Fibroblast of the aortic adventitia (primary cell): ENCODE data around the gene TEF. TPM values are rescaled to one million over a fixed set of nuclear protein-coding genes. Genes with fewer than 3 reads are reported as not detected.

Experiments used
- DNase-seq: peaks from one replicate; pipeline ENCODE4 v3.0.0-alpha.2; 2010; ENCODE audit warnings: low read depth
- H3K4me3 ChIP-seq: 2 replicates; pipeline ENCODE4 v1.5.1; 2011; ENCODE audit warnings: low read depth, mild to moderate bottlenecking, control low read depth, low read length, moderate library complexity
- total RNA-seq: library from RNA; depleted of rRNA; stranded (reverse); fragments of >200 nt; gene quantifications from 2 replicates; pipeline ENCODE4 v1.2.3, GENCODE V29; 2012; ENCODE audit warnings: low replicate concordance
- TF ChIP-seq, protein P1 (sequence below): IDR thresholded peaks from 2 replicates; pipeline ENCODE4 v1.5.1; 2011; ENCODE audit warnings: mild to moderate bottlenecking, low read length, control low read depth, inconsistent platforms; ENCODE audit not compliant: insufficient read depth

TEF gene
- total RNA-seq, 1 donor = 17.4 TPM

GRCh38 chr22:41377846-41378245 is 3.9 kb upstream of the TEF start:
- no peak overlapping the region for H3K4me3 ChIP-seq
- no peak for DNase-seq
- TF ChIP-seq, protein P1, sequence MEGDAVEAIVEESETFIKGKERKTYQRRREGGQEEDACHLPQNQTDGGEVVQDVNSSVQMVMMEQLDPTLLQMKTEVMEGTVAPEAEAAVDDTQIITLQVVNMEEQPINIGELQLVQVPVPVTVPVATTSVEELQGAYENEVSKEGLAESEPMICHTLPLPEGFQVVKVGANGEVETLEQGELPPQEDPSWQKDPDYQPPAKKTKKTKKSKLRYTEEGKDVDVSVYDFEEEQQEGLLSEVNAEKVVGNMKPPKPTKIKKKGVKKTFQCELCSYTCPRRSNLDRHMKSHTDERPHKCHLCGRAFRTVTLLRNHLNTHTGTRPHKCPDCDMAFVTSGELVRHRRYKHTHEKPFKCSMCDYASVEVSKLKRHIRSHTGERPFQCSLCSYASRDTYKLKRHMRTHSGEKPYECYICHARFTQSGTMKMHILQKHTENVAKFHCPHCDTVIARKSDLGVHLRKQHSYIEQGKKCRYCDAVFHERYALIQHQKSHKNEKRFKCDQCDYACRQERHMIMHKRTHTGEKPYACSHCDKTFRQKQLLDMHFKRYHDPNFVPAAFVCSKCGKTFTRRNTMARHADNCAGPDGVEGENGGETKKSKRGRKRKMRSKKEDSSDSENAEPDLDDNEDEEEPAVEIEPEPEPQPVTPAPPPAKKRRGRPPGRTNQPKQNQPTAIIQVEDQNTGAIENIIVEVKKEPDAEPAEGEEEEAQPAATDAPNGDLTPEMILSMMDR = no peak

GRCh38 chr22:41380993-41381328 is 781 bp upstream of the TEF start:
- TF ChIP-seq, protein P1 = no peak
- DNase-seq = peak; percentile 98
- H3K4me3 ChIP-seq = peak overlapping the region; percentile 65

DNA sequence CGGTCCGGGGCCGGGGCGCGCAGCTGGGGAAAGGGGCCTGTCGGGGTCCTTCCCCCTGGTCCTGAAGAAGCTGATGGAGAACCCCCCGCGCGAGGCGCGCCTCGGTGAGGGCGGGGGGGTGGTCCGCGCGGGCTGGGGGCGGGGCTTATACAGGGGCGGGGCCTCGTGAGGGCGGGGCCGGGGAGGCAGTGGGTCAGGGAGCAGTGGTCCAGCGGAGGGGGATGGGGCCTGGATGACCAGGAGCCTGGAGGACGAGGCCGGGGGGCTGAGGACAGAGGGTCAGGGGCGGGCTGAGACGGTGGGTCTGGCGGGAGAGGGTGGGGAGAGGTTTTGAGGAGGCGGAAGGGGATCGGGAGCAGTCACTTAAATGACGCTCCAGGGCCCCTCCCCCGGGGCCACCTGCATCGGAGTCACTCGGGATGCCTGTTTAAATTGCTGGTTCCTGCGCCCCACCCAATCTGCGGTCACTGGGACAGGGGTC is 396 bp downstream of the TEF start:
- TF ChIP-seq, protein P1 = no peak
- peak; percentile 51 for DNase-seq
- H3K4me3 ChIP-seq = peak overlapping the region; percentile 84

DNA sequence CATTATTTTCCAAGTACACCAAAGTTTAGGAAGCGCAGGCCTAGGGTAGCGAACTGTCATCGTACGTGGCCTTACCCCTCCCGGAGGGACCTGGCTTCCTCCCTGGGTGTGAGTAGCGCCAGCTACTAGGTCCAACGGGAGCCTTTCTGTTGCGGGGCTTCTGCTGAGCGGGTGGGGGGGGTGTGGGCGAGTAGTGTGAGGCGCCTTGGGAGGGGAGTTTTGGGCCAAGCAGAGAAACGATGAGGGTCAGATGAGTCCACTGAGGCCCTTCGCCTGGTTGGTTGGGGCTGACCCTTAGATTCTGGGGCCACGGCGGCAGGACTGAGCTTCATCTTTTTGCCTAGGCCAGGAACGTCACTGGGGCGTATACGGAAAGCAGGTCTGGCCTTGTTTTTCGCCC is 868 bp downstream of the TEF start:
- H3K4me3 ChIP-seq = peak overlapping the region; percentile 84
- DNase-seq = no peak
- TF ChIP-seq, protein P1 = no peak

- DNase-seq = no peak
- H3K4me3 ChIP-seq = peak overlapping the region; percentile 84
- TF ChIP-seq, protein P1 = no peak
Observed at GRCh38 chr22:41383085-41383484, 1.3 kb downstream of the TEF start.

DNA sequence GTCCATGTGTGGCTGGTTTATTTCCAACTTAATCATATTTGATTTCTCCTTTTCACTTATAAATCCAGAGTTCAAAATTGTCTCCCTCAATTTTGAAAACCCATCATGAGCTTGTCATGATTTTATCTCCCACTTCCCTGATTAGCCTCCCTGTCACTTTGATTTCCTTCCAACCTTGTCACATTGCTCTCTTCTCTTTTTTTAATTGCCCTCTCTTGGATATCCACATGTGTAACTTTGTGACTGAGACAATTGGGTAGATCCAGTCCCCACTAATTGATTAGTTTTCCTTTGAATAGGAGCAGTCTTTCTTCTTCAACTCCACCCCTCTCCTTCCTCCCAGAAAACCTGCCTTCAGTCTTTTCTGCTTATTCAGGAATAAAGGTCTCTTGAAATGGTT is 2.4 kb downstream of the TEF start:
- DNase-seq = no peak
- TF ChIP-seq, protein P1 = no peak
- H3K4me3 ChIP-seq = no peak overlapping the region

GRCh38 chr22:41387341-41387740 is 5.6 kb downstream of the TEF start:
- DNase-seq = no peak
- no peak overlapping the region for H3K4me3 ChIP-seq
- TF ChIP-seq, protein P1 = no peak
